Measurements from ENCODE around the gene SUN1. TPM values are rescaled to one million over a fixed set of nuclear protein-coding genes. Genes with fewer than 3 reads are reported as not detected.

SUN1 gene
- total RNA-seq, 1 experiment from 2014 or later = 39.6 TPM

DNA sequence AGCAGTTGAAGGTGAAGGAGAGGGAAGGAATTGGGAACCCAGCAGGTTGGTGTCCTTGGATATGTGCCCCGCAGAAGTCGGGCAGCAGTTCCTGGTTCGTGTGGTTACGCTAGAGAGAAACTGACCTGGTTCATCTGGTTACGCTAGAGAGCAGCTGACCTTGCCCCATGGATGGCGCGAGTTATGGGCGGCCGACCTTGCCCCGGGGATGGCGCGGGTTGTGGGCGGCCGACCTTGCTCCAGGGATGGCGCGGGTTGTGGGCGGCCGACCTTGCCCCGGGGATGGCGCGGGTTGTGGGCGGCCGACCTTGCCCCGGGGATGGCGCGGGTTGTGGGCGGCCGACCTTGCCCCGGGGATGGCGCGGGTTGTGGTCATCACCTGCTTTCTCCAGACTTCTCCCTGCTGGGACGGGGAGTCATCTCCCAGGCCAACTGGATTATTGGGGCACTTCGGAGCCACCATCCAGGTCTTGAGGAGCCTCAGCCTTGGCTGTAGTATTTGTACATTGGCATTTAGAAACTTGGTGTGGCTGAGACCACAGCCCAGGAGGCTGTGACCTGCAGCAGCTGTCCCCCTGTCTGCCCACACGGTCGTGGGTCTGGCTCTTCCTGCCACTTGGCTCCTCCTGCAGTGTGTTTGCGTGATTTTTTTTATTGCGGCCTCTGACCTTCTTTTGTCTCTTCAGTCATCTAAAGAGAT, 50.2 kb downstream of the SUN1 start:
- no peak overlapping the region for H3K9ac ChIP-seq (ENCODE audit: low read length)
- no peaks in the 10 kb centered on the region for H3K9me2 ChIP-seq (replicated peaks; ENCODE audit: insufficient read depth, low read length)
- H3K79me2 ChIP-seq (ENCODE audit: low read length) = peaks cover 88% of the 10 kb centered on the region
- no peak overlapping the region for H3K4me2 ChIP-seq (ENCODE audit: low read depth, low read length, poor library complexity, severe bottlenecking)
- no peaks in the 10 kb centered on the region for H3K9me3 ChIP-seq (ENCODE audit: low read length)
- H3K4me3 ChIP-seq (ENCODE audit: low read length) = no peak overlapping the region
- H3K4me1 ChIP-seq (ENCODE audit: low read length) = peaks cover 8% of the 10 kb centered on the region
- no peaks in the 10 kb centered on the region for H3K27me3 ChIP-seq (ENCODE audit: low read length)
- no peak overlapping the region for H2AFZ ChIP-seq (ENCODE audit: low read length)
- peaks cover 2% of the 10 kb centered on the region; the same call in 1 of the 2 replicates for H3K36me3 ChIP-seq (ENCODE audit: insufficient read depth, low read length)
- no peak for DNase-seq
- peaks cover 38% of the 10 kb centered on the region; the same call in 1 of the 2 replicates for H4K20me1 ChIP-seq (ENCODE audit: insufficient read depth, low read depth, low read length)
- no peak overlapping the region for H3K27ac ChIP-seq (ENCODE audit: low read length)

DNA sequence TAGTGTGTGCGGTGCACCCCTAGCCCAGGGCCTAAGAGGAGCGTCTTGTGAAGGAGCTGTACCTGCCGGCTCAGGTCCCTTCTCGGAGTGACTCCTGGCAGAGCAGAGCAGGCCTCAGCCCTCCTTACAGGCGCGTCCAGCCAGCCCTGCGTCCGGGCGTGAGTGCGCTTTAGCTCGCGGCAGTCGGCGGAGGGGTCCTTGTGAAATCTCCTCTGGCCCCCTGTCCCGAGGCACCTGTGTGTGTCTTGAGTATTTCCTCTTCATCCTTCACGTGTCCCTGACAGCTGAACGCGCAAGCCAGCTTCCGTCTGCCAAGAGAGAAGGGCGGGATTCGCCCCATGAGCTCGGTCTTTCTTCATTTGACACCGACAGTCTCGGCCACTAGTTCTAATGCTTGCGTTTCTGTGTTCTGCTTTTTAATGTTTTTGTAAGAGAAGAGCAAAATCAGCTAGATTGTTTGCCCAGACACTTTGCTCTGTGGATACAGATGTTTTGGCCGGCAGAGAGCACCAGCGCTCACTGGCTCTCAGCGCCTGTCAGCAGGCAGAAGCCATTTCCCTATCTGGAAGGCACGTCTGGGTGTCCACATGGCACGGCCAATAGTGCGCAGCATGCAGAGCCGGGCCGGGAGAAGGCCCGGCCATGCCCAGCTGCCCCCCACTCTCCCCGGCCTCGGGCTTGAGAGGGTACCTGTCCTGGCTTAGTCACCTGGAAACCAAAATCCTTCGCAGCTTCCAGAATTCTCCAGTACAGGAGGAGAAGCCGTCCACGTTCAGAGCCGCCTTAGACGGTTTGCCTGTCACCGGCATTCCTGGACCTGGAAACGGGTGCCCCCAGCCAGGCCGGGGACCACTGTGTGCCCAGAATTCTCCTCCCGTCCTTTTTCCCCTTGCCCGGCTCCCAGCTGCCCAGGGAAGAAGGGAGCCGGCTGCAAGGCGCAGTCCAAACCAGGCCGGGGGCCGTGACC, 51.1 kb downstream of the SUN1 start:
- Histone ChIP-seq H3K36me3 (ENCODE audit: insufficient read depth, low read length) (peaks cover 2% of the 10 kb centered on the region; the same call in 1 of the 2 replicates), H3K27me3 (ENCODE audit: low read length) (no peaks in the 10 kb centered on the region), H3K9me2 (replicated peaks; ENCODE audit: insufficient read depth, low read length) (no peaks in the 10 kb centered on the region), H3K4me2 (ENCODE audit: low read depth, low read length, poor library complexity, severe bottlenecking) (no peak overlapping the region), H3K4me1 (ENCODE audit: low read length) (peaks cover 2% of the 10 kb centered on the region), H4K20me1 (ENCODE audit: insufficient read depth, low read depth, low read length) (peaks cover 32% of the 10 kb centered on the region; the same call in 1 of the 2 replicates), H3K27ac (ENCODE audit: low read length) (no peak overlapping the region), H3K79me2 (ENCODE audit: low read length) (peaks cover 81% of the 10 kb centered on the region), H2AFZ (ENCODE audit: low read length) (no peak overlapping the region), H3K9ac (ENCODE audit: low read length) (no peak overlapping the region), H3K4me3 (ENCODE audit: low read length) (no peak overlapping the region), H3K9me3 (ENCODE audit: low read length) (no peaks in the 10 kb centered on the region)
- DNase-seq = no peak

DNA sequence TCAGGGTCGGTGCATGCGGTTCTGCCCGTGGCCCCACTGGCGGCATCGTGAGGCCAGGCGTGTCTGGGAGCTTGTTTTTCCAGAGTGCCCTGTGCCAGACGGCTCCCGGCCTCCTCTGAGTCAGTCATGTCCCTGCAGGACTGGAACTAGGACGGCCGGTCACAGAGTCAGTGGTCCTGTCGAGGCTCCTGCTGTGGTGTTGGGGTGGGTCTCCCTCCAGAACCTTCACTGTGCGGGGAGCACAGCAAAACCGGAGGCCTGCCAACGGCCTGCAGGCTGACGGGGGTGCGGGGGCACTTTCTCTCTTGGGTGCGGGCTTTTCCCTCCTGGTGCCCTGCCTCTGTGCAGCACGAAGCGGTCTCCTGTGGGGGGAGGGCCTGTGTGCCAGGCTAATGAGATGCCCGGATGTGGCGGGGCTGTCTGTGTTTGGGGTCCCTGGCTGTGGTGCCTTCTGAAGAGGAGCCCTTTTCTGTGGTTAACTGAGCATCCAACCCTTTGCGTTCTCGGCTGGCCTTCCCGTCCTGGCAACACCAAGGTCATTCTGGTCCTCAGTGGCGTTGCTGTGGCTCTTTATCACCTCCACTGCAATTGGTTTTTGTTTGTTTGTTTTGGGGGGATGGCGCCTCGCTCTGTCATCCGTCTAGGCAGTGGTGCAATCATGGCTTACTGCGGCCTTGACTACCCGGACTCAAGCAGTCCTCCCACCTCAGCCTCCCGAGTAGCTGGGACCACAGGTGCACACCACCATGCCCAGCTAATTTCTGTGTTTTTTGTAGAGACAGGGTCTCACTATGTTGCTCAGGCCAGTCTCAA, 52.1 kb downstream of the SUN1 start:
- H3K36me3 ChIP-seq (ENCODE audit: insufficient read depth, low read length) = peaks cover 2% of the 10 kb centered on the region; the same call in 1 of the 2 replicates
- no peaks in the 10 kb centered on the region for H3K9me3 ChIP-seq (ENCODE audit: low read length)
- no peaks in the 10 kb centered on the region for H3K4me1 ChIP-seq (ENCODE audit: low read length)
- DNase-seq = no peak
- H3K9ac ChIP-seq (ENCODE audit: low read length) = no peak overlapping the region
- no peak overlapping the region for H3K27ac ChIP-seq (ENCODE audit: low read length)
- no peak overlapping the region for H3K4me2 ChIP-seq (ENCODE audit: low read depth, low read length, poor library complexity, severe bottlenecking)
- H2AFZ ChIP-seq (ENCODE audit: low read length) = no peak overlapping the region
- H4K20me1 ChIP-seq (ENCODE audit: insufficient read depth, low read depth, low read length) = peaks cover 24% of the 10 kb centered on the region; the same call in 1 of the 2 replicates
- no peaks in the 10 kb centered on the region for H3K9me2 ChIP-seq (replicated peaks; ENCODE audit: insufficient read depth, low read length)
- H3K27me3 ChIP-seq (ENCODE audit: low read length) = no peaks in the 10 kb centered on the region
- no peak overlapping the region for H3K4me3 ChIP-seq (ENCODE audit: low read length)
- H3K79me2 ChIP-seq (ENCODE audit: low read length) = peaks cover 70% of the 10 kb centered on the region

DNA sequence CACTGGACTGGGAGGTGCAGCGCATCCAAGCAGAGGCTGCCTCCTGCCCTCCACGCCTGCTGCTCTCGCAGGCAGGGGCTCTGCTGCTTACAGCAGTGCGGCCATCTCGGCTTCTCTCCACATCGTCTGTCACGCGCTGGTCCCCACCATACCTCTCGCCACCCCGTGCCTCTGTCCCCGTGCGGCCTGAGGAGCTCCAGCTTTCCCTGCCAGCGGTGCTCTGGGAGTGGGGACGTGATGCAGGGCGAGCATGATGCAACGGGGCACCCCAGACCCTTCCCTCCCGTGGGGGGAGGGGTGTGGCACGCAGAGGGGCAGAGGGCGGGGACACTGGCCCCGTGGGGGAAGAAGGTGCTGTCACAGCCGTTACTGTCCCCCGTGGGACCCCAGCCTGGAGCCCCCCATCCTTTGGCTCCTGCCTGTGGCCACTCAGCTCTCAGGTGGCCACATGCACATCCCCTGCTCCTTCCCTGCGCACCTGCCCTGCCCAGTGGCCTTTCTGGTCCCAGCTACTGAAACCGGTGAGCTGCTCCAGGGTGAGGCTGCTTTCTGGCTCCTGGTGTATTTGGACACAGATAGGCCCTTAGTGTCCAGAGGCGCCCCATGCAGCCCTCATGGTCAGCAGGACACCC, 53.1 kb downstream of the SUN1 start:
- H3K9me2 ChIP-seq (replicated peaks; ENCODE audit: insufficient read depth, low read length) = no peaks in the 10 kb centered on the region
- no peak overlapping the region for H3K4me2 ChIP-seq (ENCODE audit: low read depth, low read length, poor library complexity, severe bottlenecking)
- H2AFZ ChIP-seq (ENCODE audit: low read length) = no peak overlapping the region
- H3K27ac ChIP-seq (ENCODE audit: low read length) = no peak overlapping the region
- H3K27me3 ChIP-seq (ENCODE audit: low read length) = no peaks in the 10 kb centered on the region
- peaks cover 20% of the 10 kb centered on the region; the same call in 1 of the 2 replicates for H4K20me1 ChIP-seq (ENCODE audit: insufficient read depth, low read depth, low read length)
- no peaks in the 10 kb centered on the region for H3K36me3 ChIP-seq (ENCODE audit: insufficient read depth, low read length)
- no peak overlapping the region for H3K4me3 ChIP-seq (ENCODE audit: low read length)
- peaks cover 60% of the 10 kb centered on the region for H3K79me2 ChIP-seq (ENCODE audit: low read length)
- no peaks in the 10 kb centered on the region for H3K4me1 ChIP-seq (ENCODE audit: low read length)
- H3K9me3 ChIP-seq (ENCODE audit: low read length) = no peaks in the 10 kb centered on the region
- no peak overlapping the region for H3K9ac ChIP-seq (ENCODE audit: low read length)
- DNase-seq = no peak

DNA sequence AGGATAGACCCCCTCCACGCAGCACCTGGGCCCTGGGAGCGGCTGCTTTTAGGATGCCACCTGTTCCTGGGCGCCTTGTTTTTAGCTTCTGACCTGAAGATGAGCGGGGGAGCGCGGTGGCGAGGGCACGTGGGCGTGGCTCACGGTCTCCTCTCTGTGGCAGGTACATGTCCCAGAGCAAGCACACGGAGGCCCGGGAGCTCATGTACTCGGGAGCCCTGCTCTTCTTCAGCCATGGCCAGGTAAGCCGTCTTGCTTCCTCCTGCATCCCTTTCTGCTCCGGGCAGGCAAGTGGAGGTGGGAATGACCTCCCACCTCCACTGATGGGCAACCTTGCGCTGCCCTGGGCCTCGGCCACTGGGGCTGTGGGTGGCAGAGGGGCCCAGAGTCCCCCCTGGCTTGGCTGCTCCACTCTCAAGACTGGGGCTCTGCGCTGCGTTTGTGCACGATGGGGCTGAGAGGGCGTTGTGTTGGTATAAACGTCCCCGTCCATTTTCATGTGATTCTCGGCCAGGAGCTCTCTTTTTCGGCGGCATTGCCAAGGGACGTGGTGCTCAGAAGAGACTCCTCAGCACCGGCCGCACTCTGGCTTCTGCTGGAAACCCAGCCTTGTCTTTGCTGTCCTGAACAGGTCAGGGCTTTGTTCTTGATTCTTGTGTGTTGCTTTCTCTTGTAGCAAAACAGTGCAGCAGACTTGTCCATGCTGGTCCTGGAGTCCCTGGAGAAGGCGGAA, 53.8 kb downstream of the SUN1 start:
- Histone ChIP-seq H3K36me3 (ENCODE audit: insufficient read depth, low read length) (no peaks in the 10 kb centered on the region; the same call in 1 of the 2 replicates), H3K27me3 (ENCODE audit: low read length) (no peaks in the 10 kb centered on the region), H3K4me1 (ENCODE audit: low read length) (no peaks in the 10 kb centered on the region), H2AFZ (ENCODE audit: low read length) (no peak overlapping the region), H3K27ac (ENCODE audit: low read length) (no peak overlapping the region), H4K20me1 (ENCODE audit: insufficient read depth, low read depth, low read length) (peaks cover 14% of the 10 kb centered on the region; the same call in 1 of the 2 replicates), H3K9me2 (replicated peaks; ENCODE audit: insufficient read depth, low read length) (no peaks in the 10 kb centered on the region), H3K79me2 (ENCODE audit: low read length) (peaks cover 53% of the 10 kb centered on the region), H3K9ac (ENCODE audit: low read length) (no peak overlapping the region), H3K4me3 (ENCODE audit: low read length) (no peak overlapping the region), H3K4me2 (ENCODE audit: low read depth, low read length, poor library complexity, severe bottlenecking) (no peak overlapping the region), H3K9me3 (ENCODE audit: low read length) (no peaks in the 10 kb centered on the region)
- no peak for DNase-seq

DNA sequence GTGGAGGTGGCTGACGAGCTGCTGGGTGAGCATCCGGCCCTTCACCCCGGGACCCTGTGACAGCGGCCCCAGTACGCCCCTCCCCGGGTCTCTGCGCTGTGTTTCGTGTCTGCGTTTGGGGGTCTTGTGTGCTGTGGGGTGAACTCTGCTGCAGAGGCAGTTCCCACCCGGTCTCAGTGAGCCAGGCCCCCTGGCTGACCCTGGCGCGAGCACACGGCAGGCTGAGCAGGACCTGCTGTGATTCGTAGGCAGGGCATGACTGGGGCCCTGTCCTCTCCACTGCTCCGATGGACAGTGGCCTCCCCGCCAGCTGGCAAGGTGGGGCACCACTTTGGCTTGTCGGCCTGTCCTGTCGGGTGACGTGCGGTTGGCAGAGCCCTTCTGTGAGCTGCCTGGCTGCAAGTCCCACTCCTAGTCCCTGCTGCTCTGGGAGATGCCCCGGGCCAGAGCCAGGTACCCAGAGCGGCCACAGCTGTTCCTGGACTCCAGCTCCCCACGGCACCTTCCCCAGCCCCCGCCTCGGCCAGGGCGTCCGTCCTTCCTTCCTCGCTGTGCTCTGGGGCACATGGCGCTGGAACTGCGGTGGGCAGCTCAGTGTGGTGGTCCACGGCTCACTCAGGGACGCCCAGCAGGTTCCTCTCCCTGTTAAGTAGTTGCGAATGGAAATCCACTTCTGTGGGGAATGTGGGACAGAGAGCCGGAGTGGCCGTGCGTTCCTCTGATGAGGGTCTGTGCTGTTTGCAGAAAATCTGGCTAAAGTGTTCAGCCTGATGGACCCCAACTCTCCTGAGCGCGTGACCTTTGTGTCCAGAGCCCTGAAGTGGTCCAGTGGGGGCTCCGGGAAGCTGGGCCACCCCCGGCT, 54.6 kb downstream of the SUN1 start:
- H3K36me3 ChIP-seq (ENCODE audit: insufficient read depth, low read length) = no peaks in the 10 kb centered on the region; the same call in 1 of the 2 replicates

More for the DNA sequence above, 54.6 kb downstream of the SUN1 start:
- Histone ChIP-seq H3K9ac (ENCODE audit: low read length) (no peak overlapping the region), H3K4me3 (ENCODE audit: low read length) (no peak overlapping the region), H4K20me1 (ENCODE audit: insufficient read depth, low read depth, low read length) (peaks cover 10% of the 10 kb centered on the region; the same call in 1 of the 2 replicates), H3K9me2 (replicated peaks; ENCODE audit: insufficient read depth, low read length) (no peaks in the 10 kb centered on the region), H3K27ac (ENCODE audit: low read length) (no peak overlapping the region), H3K4me1 (ENCODE audit: low read length) (no peaks in the 10 kb centered on the region), H3K27me3 (ENCODE audit: low read length) (no peaks in the 10 kb centered on the region), H3K79me2 (ENCODE audit: low read length) (peaks cover 45% of the 10 kb centered on the region), H3K4me2 (ENCODE audit: low read depth, low read length, poor library complexity, severe bottlenecking) (no peak overlapping the region), H3K9me3 (ENCODE audit: low read length) (no peaks in the 10 kb centered on the region), H2AFZ (ENCODE audit: low read length) (no peak overlapping the region)
- DNase-seq = no peak
